H1 (cell line): ENCODE results near the gene CLEC16A. TPM values are rescaled to one million over a fixed set of nuclear protein-coding genes. Genes with fewer than 3 reads are reported as not detected.

ENCODE experiments used
- CTCF ChIA-PET: fragments of 300-600 bp; sonication (Branson Sonifier 250); formaldehyde crosslinking; loops from one replicate; lab custom pipeline; 2021; ENCODE audit not compliant: partially characterized antibody; lab: Charles Lee
- POLR2A ChIA-PET: fragments of 300-600 bp; sonication (Branson Sonifier 250); formaldehyde crosslinking; loops from one replicate; lab custom pipeline; 2021; ENCODE audit warnings: inconsistent platforms; ENCODE audit not compliant: partially characterized antibody; lab: Charles Lee
- DNase-seq, 2 experiments: peaks; one replicate each; pipeline versions ENCODE4 v3.0.0 to v3.0.0-alpha.2; 2010 to 2022; ENCODE audit warnings: low spot score in 2 of 2, low read depth in 1 of 2, mixed read lengths in 1 of 2
- FAIRE-seq: peaks from 2 replicates; lab custom pipeline; 2011; peaks lifted over from hg19 to GRCh38; lab: Jason Lieb, UNC
- H2AFZ ChIP-seq: 2 replicates; pipeline ENCODE4 v1.8.1; 2012; ENCODE audit warnings: low read length, inconsistent platforms
- H2AK5ac ChIP-seq: 2 replicates; pipeline ENCODE4 v1.6.1; 2013; ENCODE audit warnings: low read depth, low read length
- H2BK120ac ChIP-seq: replicated peaks from 2 replicates; pipeline ENCODE3; 2013; ENCODE audit warnings: low read depth, low read length, inconsistent platforms
- H2BK12ac ChIP-seq: 2 replicates; pipeline ENCODE4 v1.6.1; 2013; ENCODE audit warnings: low read depth, low read length
- H2BK15ac ChIP-seq: 2 replicates; pipeline ENCODE4 v1.6.1; 2013; ENCODE audit warnings: low read length
- H2BK20ac ChIP-seq: 2 replicates; pipeline ENCODE4 v1.6.1; 2013; ENCODE audit warnings: low read length
- H2BK5ac ChIP-seq: 2 replicates; pipeline ENCODE4 v1.6.1; 2013; ENCODE audit warnings: low read depth, low read length
- H3K14ac ChIP-seq: 2 replicates; pipeline ENCODE4 v1.6.1; 2013; ENCODE audit warnings: inconsistent platforms; ENCODE audit not compliant: insufficient read length
- H3K18ac ChIP-seq: 2 replicates; pipeline ENCODE4 v1.6.1; 2013; ENCODE audit warnings: low read length; ENCODE audit errors: extremely low read depth
- H3K23ac ChIP-seq: 2 replicates; pipeline ENCODE4 v1.6.1; 2013; ENCODE audit warnings: inconsistent platforms; ENCODE audit not compliant: insufficient read length
- H3K23me2 ChIP-seq: 2 replicates; pipeline ENCODE4 v1.6.1; 2013; ENCODE audit warnings: low read depth, low read length
- H3K27ac ChIP-seq: 2 replicates; pipeline ENCODE4 v1.6.1; 2011; ENCODE audit warnings: low read depth, low read length, inconsistent platforms
- H3K27me3 ChIP-seq, 4 experiments: replicated peaks in 1 of 4; 1 replicate in 1 of 4; 2 replicates in 3 of 4; pipeline versions ENCODE4 v1.6.1 to v1.8.1; 2011 to 2013; ENCODE audit warnings: low read length in 3 of 4, mild to moderate bottlenecking in 3 of 4, inconsistent platforms in 2 of 4, mixed read lengths in 2 of 4, moderate library complexity in 1 of 4; ENCODE audit not compliant: control insufficient read depth in 3 of 4, insufficient read depth in 3 of 4; ENCODE audit errors: extremely low read depth in 1 of 4
- H3K36me3 ChIP-seq, 4 experiments: 2 replicates each; pipeline versions ENCODE4 v1.6.1 to v1.8.1; 2011 to 2013; ENCODE audit warnings: mild to moderate bottlenecking in 4 of 4, low read length in 3 of 4, moderate library complexity in 2 of 4, control low read depth in 1 of 4, inconsistent platforms in 1 of 4; ENCODE audit not compliant: insufficient read depth in 4 of 4, control insufficient read depth in 2 of 4
- H3K4ac ChIP-seq: replicated peaks from 2 replicates; pipeline ENCODE3; 2013; ENCODE audit warnings: low read length, low read depth, mixed read lengths, inconsistent platforms; ENCODE audit not compliant: insufficient read length
- H3K4me1 ChIP-seq, 4 experiments: replicated peaks in 1 of 4; 1 replicate in 1 of 4; 2 replicates in 3 of 4; pipeline versions ENCODE4 v1.6.1 to v1.8.1; 2011 to 2013; ENCODE audit warnings: low read length in 3 of 4, inconsistent platforms in 2 of 4, mixed read lengths in 1 of 4; ENCODE audit not compliant: insufficient read depth in 4 of 4, control insufficient read depth in 3 of 4
- H3K4me2 ChIP-seq, 2 experiments: 2 replicates each; pipeline versions ENCODE4 v1.6.1 to v1.8.1; 2011 to 2013; ENCODE audit warnings: low read depth in 2 of 2, low read length in 2 of 2, control low read depth in 1 of 2, inconsistent platforms in 1 of 2, mild to moderate bottlenecking in 1 of 2; ENCODE audit not compliant: insufficient read depth in 1 of 2
- H3K4me3 ChIP-seq, 4 experiments: fragments of 200-600, 300-600 bp in 1 of 4; sonication (generic), shearing (Covaris generic), sonication (Bioruptor Twin) in 1 of 4; 2 replicates each; pipeline versions ENCODE4 v1.5.1 to v1.8.1; 2011 to 2016; ENCODE audit warnings: low read length in 4 of 4, low read depth in 3 of 4, control low read depth in 2 of 4, inconsistent platforms in 2 of 4, mild to moderate bottlenecking in 2 of 4, mixed read lengths in 1 of 4, moderate library complexity in 1 of 4; ENCODE audit not compliant: insufficient read depth in 2 of 4; ENCODE audit errors: extremely low read depth in 1 of 4
- H3K56ac ChIP-seq: replicated peaks from 2 replicates; pipeline ENCODE3; 2013; ENCODE audit warnings: low read depth, mild to moderate bottlenecking, mixed read lengths, low read length, inconsistent platforms; ENCODE audit not compliant: insufficient read length
- H3K79me1 ChIP-seq: 2 replicates; pipeline ENCODE4 v1.6.1; 2013; ENCODE audit warnings: low read depth, low read length, control low read depth
- H3K79me2 ChIP-seq, 2 experiments: 2 replicates each; pipeline versions ENCODE4 v1.6.1 to v1.8.1; 2012 to 2013; ENCODE audit warnings: low read length in 2 of 2, mild to moderate bottlenecking in 2 of 2, inconsistent platforms in 1 of 2; ENCODE audit not compliant: insufficient read depth in 2 of 2, control insufficient read depth in 1 of 2
- H3K9ac ChIP-seq, 4 experiments: replicated peaks in 1 of 4; 1 replicate in 1 of 4; 2 replicates in 3 of 4; pipeline versions ENCODE4 v1.6.1 to v1.8.1; 2011 to 2013; ENCODE audit warnings: low read depth in 3 of 4, low read length in 3 of 4, control low read depth in 2 of 4, mild to moderate bottlenecking in 2 of 4, moderate library complexity in 2 of 4, inconsistent platforms in 1 of 4; ENCODE audit errors: extremely low read depth in 1 of 4
- H3K9me3 ChIP-seq, 2 experiments: 2 replicates each; pipeline versions ENCODE4 v1.6.1 to v1.8.1; 2012 to 2013; ENCODE audit warnings: mild to moderate bottlenecking in 2 of 2, moderate library complexity in 2 of 2, control low read depth in 1 of 2, inconsistent platforms in 1 of 2, low read depth in 1 of 2, low read length in 1 of 2, mixed read lengths in 1 of 2; ENCODE audit not compliant: insufficient read depth in 2 of 2
- H4K20me1 ChIP-seq, 2 experiments: replicated peaks in 1 of 2; 2 replicates each; pipeline versions ENCODE3 to v1.8.1; 2011 to 2013; ENCODE audit warnings: inconsistent platforms in 2 of 2, low read length in 2 of 2, mild to moderate bottlenecking in 1 of 2; ENCODE audit not compliant: insufficient read depth in 2 of 2, control insufficient read depth in 1 of 2
- H4K5ac ChIP-seq: 2 replicates; pipeline ENCODE4 v1.6.1; 2013; ENCODE audit warnings: low read length, low read depth, mixed read lengths, inconsistent platforms; ENCODE audit not compliant: insufficient read length
- H4K8ac ChIP-seq: 2 replicates; pipeline ENCODE4 v1.8.0; 2013; ENCODE audit warnings: mild to moderate bottlenecking, moderate library complexity, low read length, inconsistent platforms; ENCODE audit not compliant: insufficient read depth; ENCODE audit errors: extremely low read depth
- H4K91ac ChIP-seq: replicated peaks from 2 replicates; pipeline ENCODE3; 2013; ENCODE audit warnings: low read length, mixed read lengths, inconsistent platforms; ENCODE audit not compliant: insufficient read length
- ASH2L ChIP-seq: fragments of 200-600, 300-600 bp; sonication (generic); IDR thresholded peaks from one replicate; pipeline ENCODE4 v1.7.1; 2017; ENCODE audit warnings: low read length
- FOSL1 ChIP-seq: IDR thresholded peaks from 2 replicates; pipeline ENCODE4 v1.6.1; 2011; ENCODE audit warnings: mild to moderate bottlenecking, low read depth, low read length, moderate library complexity; ENCODE audit not compliant: insufficient read depth
- GABPA ChIP-seq: IDR thresholded peaks from 2 replicates; pipeline ENCODE4 v1.6.1; 2011; ENCODE audit warnings: mild to moderate bottlenecking, low read length, moderate library complexity, borderline replicate concordance; ENCODE audit not compliant: insufficient read depth
- KDM4A ChIP-seq: IDR thresholded peaks from one replicate; pipeline ENCODE4 v1.7.1; 2012; ENCODE audit warnings: low read depth, mild to moderate bottlenecking, moderate library complexity, low read length, inconsistent platforms; ENCODE audit not compliant: severe bottlenecking
- NANOG ChIP-seq: IDR thresholded peaks from 2 replicates; pipeline ENCODE4 v1.6.1; 2011; ENCODE audit warnings: low read length, low read depth, mild to moderate bottlenecking, inconsistent platforms; ENCODE audit not compliant: insufficient read depth, poor library complexity, severe bottlenecking
- POLR2A ChIP-seq, 2 experiments: IDR thresholded peaks; 1 replicate in 1 of 2; 2 replicates in 1 of 2; pipeline ENCODE4 v1.6.1; 2011; ENCODE audit warnings: low read depth in 2 of 2, low read length in 2 of 2, mild to moderate bottlenecking in 2 of 2; ENCODE audit errors: control extremely low read depth in 1 of 2
- RAD21 ChIP-seq, 2 experiments: IDR thresholded peaks in 1 of 2; conservative IDR thresholded peaks in 1 of 2; 2 replicates each; pipeline ENCODE4 v1.6.1; 2011; ENCODE audit warnings: low read depth in 2 of 2, low read length in 2 of 2, improper control_type of control experiment in 1 of 2, inconsistent platforms in 1 of 2, mild to moderate bottlenecking in 1 of 2, moderate library complexity in 1 of 2
- RNF2 ChIP-seq: fragments of 200-900, 300-1000 bp; sonication (generic); IDR thresholded peaks from 2 replicates; pipeline ENCODE4 v1.7.1; 2016; ENCODE audit warnings: borderline replicate concordance, low read depth, mild to moderate bottlenecking, antibody characterized with exemption, low read length; ENCODE audit not compliant: poor library complexity, severe bottlenecking; ENCODE audit errors: missing control alignments
- SUZ12 ChIP-seq: fragments of 200-600 bp; sonication (generic); IDR thresholded peaks from 2 replicates; pipeline ENCODE4 v1.6.1; 2012; ENCODE audit warnings: mild to moderate bottlenecking, inconsistent platforms, low read length, moderate library complexity, mixed read lengths
- WGBS, 2 experiments: shearing (Covaris generic) in 1 of 2; methylation state at CpG; one replicate each; pipeline versions ENCODE4 v1.1.6 to v1.1.7; 2013 to 2015; ENCODE audit warnings: low lambda C conversion rate in 2 of 2, mixed read lengths in 2 of 2, inconsistent platforms in 1 of 2, low coverage in 1 of 2, missing lambda C conversion rate in 1 of 2; ENCODE audit not compliant: insufficient replicate concordance in 2 of 2, insufficient coverage in 1 of 2, insufficient read length in 1 of 2; ENCODE audit errors: extremely low coverage in 1 of 2, missing lambda C conversion rate in 1 of 2; 5-methylcytosine and 5-hydroxymethylcytosine counted together
- polyA plus RNA-seq, 7 experiments: library from polyadenylated mRNA; depleted of rRNA in 3 of 7; stranded (reverse) in 5 of 7; unstranded in 2 of 7; fragments of >200 nt in 5 of 7; fragments of 200-250 nt in 2 of 7; gene quantifications; 1 replicate in 5 of 7; 2 replicates in 1 of 7; 4 replicates in 1 of 7; pipeline versions ENCODE4 v1.2.1 to v1.2.3, GENCODE V29; 2011 to 2013; ENCODE audit warnings: missing spikeins in 2 of 7, mixed read lengths in 2 of 7
- total RNA-seq: library from RNA; stranded (reverse); fragmentation: NEBNext Ultra II Directional; extraction: Animal tissue kit (Norgen Biotek cat#: 25700); gene quantifications from 2 replicates; pipeline ENCODE4 v1.2.1, GENCODE V29; 2021
- TF ChIP-seq, protein P1 (sequence below): IDR thresholded peaks from 2 replicates; pipeline ENCODE4 v1.6.1; 2012; ENCODE audit warnings: low read length, inconsistent platforms
- TF ChIP-seq, protein P2 (sequence below): IDR thresholded peaks from 2 replicates; pipeline ENCODE4 v1.6.1; 2012; ENCODE audit warnings: inconsistent platforms

Gene CLEC16A
- total and polyA plus RNA-seq, 2 of the 8 experiments (the other 6 are each of a cell fraction or from before 2014, with no cell fraction given) = 7.6 to 19.3 TPM

DNA sequence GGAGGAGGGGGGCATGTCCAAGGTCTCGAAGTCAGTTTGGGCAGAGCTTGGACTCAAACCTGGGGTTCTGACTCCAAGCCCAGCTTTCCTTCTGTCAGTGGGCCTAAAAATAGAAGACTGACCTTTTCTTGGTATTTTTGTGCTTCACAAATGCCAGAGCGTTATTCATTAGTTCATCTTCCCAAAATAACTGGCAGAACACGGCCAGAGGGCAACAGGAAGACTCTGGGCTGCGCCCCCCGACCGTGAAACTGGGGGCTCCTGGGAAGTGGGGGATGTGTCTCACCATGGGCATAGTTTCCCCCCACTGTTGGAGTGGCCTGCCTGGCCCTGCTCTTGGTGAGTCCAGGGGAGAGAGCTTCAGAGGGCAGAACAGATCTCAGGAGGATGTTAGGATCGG, 217.6 kb downstream of the CLEC16A start:
- no peak for FAIRE-seq
- CTCF ChIA-PET = interaction anchor here (1.3 to 1.5 kb wide), 3 partner anchors 10 to 198 kb away, joined by 3 to 4 read pairs (median 3); no protein-coding TSS in a partner anchor
- TF ChIP-seq RAD21 (IDR thresholded peaks at IDR 0.05 in 1 of 2, conservative IDR thresholded peaks at IDR 0.05 in 1 of 2; ENCODE audit: low read depth in 2 of 2, low read length in 2 of 2) (no peak), POLR2A (IDR thresholded peaks at IDR 0.05; ENCODE audit: control extremely low read depth in 1 of 2, low read depth in 2 of 2, low read length in 2 of 2) (no peak), GABPA (no peak), ASH2L (no peak), SUZ12 (no peak), FOSL1 (no peak), NANOG (no peak), KDM4A (no peak), RNF2 (no peak)
- TF ChIP-seq, protein P1, sequence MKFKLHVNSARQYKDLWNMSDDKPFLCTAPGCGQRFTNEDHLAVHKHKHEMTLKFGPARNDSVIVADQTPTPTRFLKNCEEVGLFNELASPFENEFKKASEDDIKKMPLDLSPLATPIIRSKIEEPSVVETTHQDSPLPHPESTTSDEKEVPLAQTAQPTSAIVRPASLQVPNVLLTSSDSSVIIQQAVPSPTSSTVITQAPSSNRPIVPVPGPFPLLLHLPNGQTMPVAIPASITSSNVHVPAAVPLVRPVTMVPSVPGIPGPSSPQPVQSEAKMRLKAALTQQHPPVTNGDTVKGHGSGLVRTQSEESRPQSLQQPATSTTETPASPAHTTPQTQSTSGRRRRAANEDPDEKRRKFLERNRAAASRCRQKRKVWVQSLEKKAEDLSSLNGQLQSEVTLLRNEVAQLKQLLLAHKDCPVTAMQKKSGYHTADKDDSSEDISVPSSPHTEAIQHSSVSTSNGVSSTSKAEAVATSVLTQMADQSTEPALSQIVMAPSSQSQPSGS = no peak
- TF ChIP-seq, protein P2, sequence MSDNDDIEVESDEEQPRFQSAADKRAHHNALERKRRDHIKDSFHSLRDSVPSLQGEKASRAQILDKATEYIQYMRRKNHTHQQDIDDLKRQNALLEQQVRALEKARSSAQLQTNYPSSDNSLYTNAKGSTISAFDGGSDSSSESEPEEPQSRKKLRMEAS = no peak

More for the DNA sequence above, 217.6 kb downstream of the CLEC16A start:
- Histone ChIP-seq H2BK20ac (no peak overlapping the region), H3K36me3 (no peaks in the 10 kb centered on the region), H2BK15ac (no peak overlapping the region), H3K18ac (no peak overlapping the region), H4K91ac (no peak overlapping the region), H3K4me1 (no peaks in the 10 kb centered on the region), H4K5ac (no peak overlapping the region), H3K27ac (no peak overlapping the region), H3K27me3 (no peaks in the 10 kb centered on the region), H3K79me1 (no peaks in the 10 kb centered on the region), H3K9ac (no peak overlapping the region), H2AFZ (no peak overlapping the region), H3K4me3 (no peak overlapping the region), H3K4me2 (no peak overlapping the region), H4K20me1 (no peaks in the 10 kb centered on the region), H3K23me2 (no peaks in the 10 kb centered on the region), H4K8ac (no peak overlapping the region), H3K23ac (no peak overlapping the region), H3K56ac (no peak overlapping the region), H2BK12ac (no peak overlapping the region), H3K9me3 (no peaks in the 10 kb centered on the region), H2AK5ac (no peak overlapping the region), H2BK120ac (no peak overlapping the region), H3K4ac (no peak overlapping the region), H3K79me2 (no peaks in the 10 kb centered on the region), H3K14ac (no peak overlapping the region), H2BK5ac (no peak overlapping the region)
- WGBS, 2 experiments = 74% methylated on average over 7 of the region's 7 CpGs; no CpG with 5 or more reads in 1 of the 2 experiments
- POLR2A ChIA-PET = interaction anchor here (0.6 kb wide), 1 partner anchor 25 kb away, joined by 3 read pairs; no protein-coding TSS in a partner anchor
- DNase-seq = no peak
